AG04449 (cell line): ENCODE results near the gene ANKS3.

Source experiments
- CTCF ChIA-PET: fragments of 350-600 bp; formaldehyde crosslinking; extraction: SDS; loops from one replicate; lab custom pipeline; 2021; ENCODE audit warnings: antibody characterized with exemption; lab: Yijun Ruan, JAX
- POLR2A ChIA-PET: fragments of 400-600, 350-600 bp; formaldehyde crosslinking; extraction: SDS; loops from one replicate; lab custom pipeline; 2020; ENCODE audit warnings: antibody characterized with exemption, inconsistent platforms; lab: Yijun Ruan, JAX
- DNase-seq: peaks from one replicate; pipeline ENCODE4 v3.0.0-alpha.2; 2010; ENCODE audit warnings: low read depth, low spot score
- H3K4me3 ChIP-seq: 2 replicates; pipeline ENCODE4 v1.5.1; 2011; ENCODE audit warnings: low read depth, mild to moderate bottlenecking, control low read depth, low read length
- CTCF ChIP-seq: IDR thresholded peaks from one replicate; pipeline ENCODE4 v1.5.1; 2011; ENCODE audit warnings: mild to moderate bottlenecking, moderate library complexity, low read length, control low read depth, inconsistent platforms; ENCODE audit not compliant: insufficient read depth; ENCODE audit errors: missing control alignments

The ANKS3 gene

GRCh38 chr16:4760221-4760910, 26.3 kb upstream of the ANKS3 start:
- POLR2A ChIA-PET: no interaction called here
- DNase-seq: no peak
- TF ChIP-seq CTCF: no peak
- CTCF ChIA-PET: interaction anchor here (0.8 kb wide), 1 partner anchor 26 kb away, joined by 3 read pairs; the partner anchor contains the start of genes ANKS3 and DNAAF8
- H3K4me3 ChIP-seq: no peak overlapping the region

- CTCF ChIA-PET: no interaction called here
- no peak overlapping the region for H3K4me3 ChIP-seq
- POLR2A ChIA-PET: interaction anchor here (0.6 kb wide), 1 partner anchor 9 kb away, joined by 3 read pairs; no protein-coding TSS in a partner anchor
- TF ChIP-seq CTCF: no peak
- DNase-seq: no peak
Observed at GRCh38 chr16:4755687-4756086, 21.6 kb upstream of the ANKS3 start.

- ChIA-PET CTCF (no interaction called here), POLR2A (interaction anchor here (0.6 kb wide), 1 partner anchor 8 kb away, joined by 3 read pairs; no protein-coding TSS in a partner anchor)
- no peak overlapping the region for H3K4me3 ChIP-seq
- DNase-seq: no peak
- TF ChIP-seq CTCF: no peak
Observed at GRCh38 chr16:4754865-4755264, 20.8 kb upstream of the ANKS3 start.

- no peak overlapping the region for H3K4me3 ChIP-seq
- POLR2A ChIA-PET: no interaction called here
- CTCF ChIA-PET: no interaction called here
- DNase-seq: no peak
- no peak for TF ChIP-seq CTCF
Observed at GRCh38 chr16:4753227-4753626, 19.2 kb upstream of the ANKS3 start.

- no peak for TF ChIP-seq CTCF
- H3K4me3 ChIP-seq: no peak overlapping the region
- no peak for DNase-seq
- ChIA-PET POLR2A (no interaction called here), CTCF (no interaction called here)
Observed at GRCh38 chr16:4752351-4753100, 18.5 kb upstream of the ANKS3 start.

- no peak for TF ChIP-seq CTCF
- POLR2A ChIA-PET: no interaction called here
- CTCF ChIA-PET: no interaction called here
- H3K4me3 ChIP-seq: no peak overlapping the region
- no peak for DNase-seq
Observed at GRCh38 chr16:4750896-4751295, 16.8 kb upstream of the ANKS3 start.
